NCI-H1105 (cell line): ENCODE data around the gene AFDN.

ENCODE experiments used
- DNase-seq: peaks from one replicate; lab custom pipeline; 2025; lab: John Stamatoyannopoulos, UW

AFDN gene

DNA sequence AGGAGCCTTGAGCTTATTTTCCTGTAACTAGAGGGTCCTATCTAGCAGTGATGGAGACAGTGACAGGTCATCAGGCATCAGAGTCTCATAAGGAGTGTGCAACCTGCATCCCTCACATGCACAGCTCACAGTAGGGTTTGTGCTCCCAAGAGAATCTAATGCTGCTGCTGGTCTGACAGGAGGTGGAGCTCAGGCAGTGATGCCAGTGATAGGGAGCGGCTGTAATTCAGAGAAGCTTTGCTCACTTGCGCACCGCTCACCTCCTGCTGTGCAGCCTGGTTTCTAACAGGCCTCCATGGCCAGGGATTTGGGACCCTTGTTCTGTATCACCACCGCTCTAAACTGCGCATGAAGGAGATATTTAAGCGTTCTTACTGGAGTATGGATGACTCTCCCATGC, 176.1 kb downstream of the AFDN start:
- DNase-seq: no peak

- no peak for DNase-seq
Observed at GRCh38 chr6:168004023-168004422, 177.3 kb downstream of the AFDN start.

DNA sequence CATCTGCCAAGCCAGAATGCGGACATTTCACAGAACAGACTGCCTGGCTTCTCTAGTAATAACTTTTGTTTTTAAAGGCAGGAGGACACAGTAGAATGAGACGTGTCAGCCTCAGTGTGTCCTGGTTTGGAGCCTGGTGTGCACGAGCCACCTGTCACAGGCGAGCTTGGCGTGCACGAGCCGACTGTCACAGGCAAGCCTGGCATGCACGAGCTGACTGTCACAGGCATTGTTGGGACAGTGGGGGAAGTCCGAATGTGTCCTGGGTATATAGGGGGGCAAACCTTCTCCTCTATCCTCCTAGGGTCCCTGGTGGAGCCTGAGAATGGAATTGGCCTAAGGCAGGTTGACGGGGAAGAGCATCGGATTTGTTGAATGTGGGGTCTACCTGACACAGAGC, 178.2 kb downstream of the AFDN start:
- no peak for DNase-seq

- DNase-seq: no peak
Observed at GRCh38 chr6:168005796-168006195, 179.1 kb downstream of the AFDN start.

DNA sequence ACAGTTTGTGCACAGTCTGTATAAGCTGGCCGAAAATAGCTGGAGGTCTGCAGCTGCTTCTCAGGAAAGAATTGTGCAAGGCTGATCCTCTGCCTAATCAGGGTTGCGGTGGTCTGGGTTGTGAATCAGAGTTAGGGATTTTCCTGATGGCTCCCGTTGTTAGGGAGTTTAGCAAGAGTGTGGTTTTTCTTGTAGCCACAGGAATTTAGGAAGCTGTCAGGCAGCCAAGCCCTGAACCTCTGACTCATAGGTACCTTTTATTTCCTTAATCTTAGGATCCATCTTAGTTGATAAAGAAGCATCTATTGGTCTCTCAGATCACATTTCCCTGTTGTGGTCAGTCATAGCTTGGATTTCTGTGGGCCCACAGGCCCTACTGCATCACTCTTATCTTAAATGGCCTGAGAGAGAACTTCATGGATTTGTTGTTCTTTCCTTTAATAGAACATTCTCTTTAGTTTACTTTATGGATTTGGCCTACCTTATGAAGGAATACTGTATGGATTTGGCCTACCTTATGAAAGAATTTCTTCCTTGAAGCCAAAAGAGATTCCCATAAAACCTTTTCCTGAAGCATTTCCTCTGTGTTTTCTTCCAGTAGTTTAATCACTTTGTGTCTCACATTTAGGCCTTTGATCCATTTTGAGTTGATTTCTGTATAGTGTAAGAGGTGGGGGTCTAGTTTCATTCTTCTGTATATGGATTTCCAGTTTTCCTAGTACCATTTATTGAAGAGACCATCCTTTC, 181.1 kb downstream of the AFDN start:
- DNase-seq: no peak

- DNase-seq: no peak
Observed at GRCh38 chr6:168009331-168009730, 182.6 kb downstream of the AFDN start.

GRCh38 chr6:168011291-168011690, 184.6 kb downstream of the AFDN start:
- no peak for DNase-seq

- DNase-seq: no peak
Observed at GRCh38 chr6:168012431-168013249, 185.9 kb downstream of the AFDN start.

- no peak for DNase-seq
Observed at GRCh38 chr6:168013250-168013915, 186.7 kb downstream of the AFDN start.

GRCh38 chr6:168014428-168014827, 187.7 kb downstream of the AFDN start:
- no peak for DNase-seq

GRCh38 chr6:168015009-168015408, 188.3 kb downstream of the AFDN start:
- DNase-seq: no peak

DNA sequence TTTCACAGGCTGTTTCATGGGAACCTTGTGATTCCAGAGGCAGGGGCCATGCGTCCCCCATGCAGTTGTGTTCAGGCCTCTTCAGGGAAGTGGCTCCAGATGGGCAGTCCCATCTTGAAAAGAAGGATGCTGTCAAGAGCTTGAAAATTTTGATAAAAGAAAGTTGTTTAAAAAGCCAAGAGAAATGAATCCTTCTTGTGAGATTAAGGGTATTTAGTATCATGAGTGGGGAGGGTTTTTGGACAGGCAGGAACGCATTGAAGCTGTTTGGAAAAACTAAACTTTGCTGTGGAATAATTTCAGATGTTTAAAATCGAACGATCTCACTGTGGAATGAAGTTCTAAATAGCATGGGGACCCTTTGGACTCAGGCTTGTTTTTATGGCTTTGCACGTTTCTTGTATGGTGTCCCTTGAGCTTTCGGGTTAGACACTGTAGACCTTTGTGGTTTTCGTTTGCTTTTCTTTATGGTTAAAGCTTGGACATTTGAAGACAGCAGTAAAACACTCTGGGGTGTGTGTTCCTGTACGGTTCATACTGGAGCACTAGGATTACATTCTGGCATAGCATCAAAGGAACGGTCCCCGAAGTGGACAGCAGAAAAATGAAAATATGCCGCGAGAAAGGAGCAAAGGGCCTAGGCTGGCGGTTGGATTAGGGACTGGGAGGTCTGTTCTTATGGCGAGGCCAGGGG, 188.9 kb downstream of the AFDN start:
- DNase-seq: no peak

DNA sequence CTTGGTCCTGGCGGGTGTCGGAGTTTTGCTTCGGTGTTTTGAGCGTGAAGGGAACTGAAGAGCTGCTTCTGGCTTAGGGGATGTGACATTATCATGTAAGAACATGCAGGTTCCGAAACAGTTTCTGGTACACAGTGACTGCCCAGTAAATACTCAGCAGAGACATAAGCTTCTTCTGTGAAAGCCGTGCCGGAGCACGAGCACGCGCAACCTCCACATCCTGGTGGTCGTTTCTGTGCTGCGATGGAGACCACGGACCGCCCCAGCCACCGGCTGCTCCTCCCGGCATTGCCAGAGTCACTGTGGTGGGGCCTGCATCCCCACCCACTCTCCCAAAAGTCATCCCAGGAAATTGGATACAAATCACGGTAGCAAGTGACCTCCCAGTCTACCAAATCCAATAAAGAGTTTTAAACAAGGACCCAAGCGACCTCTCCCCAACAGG, 189.5 kb downstream of the AFDN start:
- no peak for DNase-seq

GRCh38 chr6:168016721-168017525, 190.2 kb downstream of the AFDN start:
- DNase-seq: no peak

DNA sequence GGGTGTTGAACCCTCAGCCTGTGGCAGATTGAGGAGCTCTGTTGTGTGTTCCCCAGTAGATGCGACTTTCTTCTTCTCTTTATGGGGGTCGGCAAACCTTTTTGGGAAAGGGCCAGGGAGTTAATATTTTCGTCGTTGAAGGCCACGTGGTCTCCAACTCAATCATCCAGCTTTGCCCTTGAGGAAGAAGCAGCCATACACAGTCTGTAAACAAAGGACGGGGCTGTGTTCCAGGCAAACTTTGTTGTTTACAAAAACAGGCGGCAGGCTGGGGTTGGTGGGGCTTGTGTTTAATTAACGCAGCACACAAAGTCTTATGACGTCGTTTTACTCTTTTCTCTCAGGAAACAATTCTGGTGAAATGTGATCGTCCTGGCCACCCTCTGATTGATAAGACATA, 190.9 kb downstream of the AFDN start:
- no peak for DNase-seq

GRCh38 chr6:168018664-168019063, 192.0 kb downstream of the AFDN start:
- DNase-seq: no peak

DNA sequence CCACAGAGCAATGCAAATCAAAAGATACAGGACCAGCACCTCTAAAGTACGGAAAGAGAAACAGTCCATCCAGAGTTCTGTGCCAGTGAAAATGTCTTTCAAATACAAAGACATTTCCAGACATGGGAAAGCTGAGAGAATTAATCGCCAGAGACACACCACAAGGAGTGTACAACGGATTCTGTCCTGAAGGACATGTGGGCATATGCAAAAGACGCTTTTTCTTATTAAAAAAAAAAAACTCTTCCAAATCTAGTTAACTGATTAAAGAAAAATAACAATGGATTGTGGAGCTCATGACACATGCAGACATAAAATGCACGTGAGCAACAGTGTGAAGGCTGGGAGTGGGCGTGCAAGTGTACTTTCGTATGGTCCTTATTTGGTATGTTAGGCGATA, 193.5 kb downstream of the AFDN start:
- DNase-seq: no peak

DNA sequence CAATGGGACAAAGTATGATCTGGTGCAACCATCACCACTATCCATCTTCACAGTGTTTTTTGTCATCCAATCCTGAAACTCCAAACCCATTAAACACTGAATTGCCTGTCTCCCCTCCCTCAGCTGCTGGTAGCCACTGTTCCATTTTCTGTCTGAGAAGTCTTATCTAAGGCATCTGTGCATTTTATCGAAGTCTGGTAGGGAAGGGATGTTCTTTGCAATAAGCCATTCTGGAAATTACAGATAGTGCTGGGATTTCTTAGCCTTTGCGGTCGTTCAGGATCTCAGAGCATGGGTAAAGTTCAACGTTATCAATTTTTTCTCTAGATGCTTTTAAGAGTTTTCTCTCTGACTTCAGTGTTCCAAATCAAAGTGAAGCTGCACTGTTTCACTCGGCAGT, 194.9 kb downstream of the AFDN start:
- no peak for DNase-seq
